ENCODE results near the gene CPT1A. TPM values are rescaled to one million over a fixed set of nuclear protein-coding genes. Genes with fewer than 3 reads are reported as not detected.

The CPT1A gene
- polyA plus RNA-seq, 1 donor (not counting 4 experiments of a cell fraction or from before 2014, with no cell fraction given), result 12.9 TPM

DNA sequence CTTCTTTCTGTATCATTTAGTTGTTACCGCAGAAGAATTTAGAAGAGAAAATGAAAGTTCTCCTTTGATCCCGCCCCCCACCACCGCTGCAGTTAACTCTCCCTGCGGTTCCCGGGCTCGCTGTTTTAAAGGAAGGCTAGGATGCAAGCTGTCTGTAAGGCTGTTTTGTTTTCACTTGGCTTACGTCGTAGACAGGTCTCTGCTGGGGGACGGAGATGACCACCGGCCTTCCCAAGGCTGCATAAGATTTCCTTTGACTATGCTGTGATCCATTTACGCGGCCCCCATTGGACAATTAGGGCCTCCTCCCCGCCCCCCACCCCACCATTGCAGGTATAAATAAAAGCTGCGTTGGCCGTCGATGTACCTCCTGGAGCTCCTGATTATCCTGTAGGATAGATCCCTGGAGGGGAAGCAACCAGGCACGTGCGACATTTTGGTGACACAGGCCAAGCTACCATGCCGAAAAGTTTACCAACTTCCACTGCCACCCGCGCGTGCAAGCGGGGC, 1.4 kb upstream of the CPT1A start:
- Histone ChIP-seq H3K9me3 (ENCODE audit: control insufficient read depth, low read depth, low read length) (no peaks in the 10 kb centered on the region), H3K4me3 (ENCODE audit: control insufficient read depth in 2 of 3, extremely low read depth in 1 of 3, insufficient read depth in 2 of 3, low read depth in 1 of 3, low read length in 3 of 3) (peak overlapping the region in 2 of 3 experiments; percentile 32 to 57), H3K79me2 (ENCODE audit: control insufficient read depth, insufficient read depth, low read length) (no peaks in the 10 kb centered on the region), H3K27me3 (ENCODE audit: control insufficient read depth, extremely low read depth, insufficient read depth, low read length) (peaks cover 8% of the 10 kb centered on the region), H3K9me1 (ENCODE audit: control insufficient read depth, extremely low read depth, insufficient read depth, low read length) (no peaks in the 10 kb centered on the region), H3K4me1 (ENCODE audit: control insufficient read depth, extremely low read depth, insufficient read depth, low read length) (peaks cover 30% of the 10 kb centered on the region), H3K27ac (ENCODE audit: control insufficient read depth, insufficient read depth, low read length) (no peak overlapping the region), H4K20me1 (ENCODE audit: control insufficient read depth, extremely low read depth, insufficient read depth, low read length) (no peaks in the 10 kb centered on the region), H2AFZ (ENCODE audit: control insufficient read depth, low read length) (peak overlapping the region; percentile 27), H3K4me2 (ENCODE audit: control insufficient read depth, extremely low read depth, insufficient read depth, low read depth, low read length) (peak overlapping the region; percentile 80), H3K9ac (ENCODE audit: control insufficient read depth, extremely low read depth, insufficient read depth, low read length) (no peak overlapping the region), H3K36me3 (ENCODE audit: control insufficient read depth in 2 of 2, extremely low read depth in 1 of 2, insufficient read depth in 2 of 2, low read length in 2 of 2) (no peaks in the 10 kb centered on the region)
- FAIRE-seq, result no peak
- no peak for DNase-seq (ENCODE audit: low read depth, low spot score)
- dilution Hi-C loops (cut with MboI; ENCODE audit: extremely low pct_ligation_motif_present, low sequenced_read_pairs), result no loop called here
- no peak for TF ChIP-seq EZH2 (IDR thresholded peaks at IDR 0.05; ENCODE audit: low read length)
- TF ChIP-seq, protein P1, sequence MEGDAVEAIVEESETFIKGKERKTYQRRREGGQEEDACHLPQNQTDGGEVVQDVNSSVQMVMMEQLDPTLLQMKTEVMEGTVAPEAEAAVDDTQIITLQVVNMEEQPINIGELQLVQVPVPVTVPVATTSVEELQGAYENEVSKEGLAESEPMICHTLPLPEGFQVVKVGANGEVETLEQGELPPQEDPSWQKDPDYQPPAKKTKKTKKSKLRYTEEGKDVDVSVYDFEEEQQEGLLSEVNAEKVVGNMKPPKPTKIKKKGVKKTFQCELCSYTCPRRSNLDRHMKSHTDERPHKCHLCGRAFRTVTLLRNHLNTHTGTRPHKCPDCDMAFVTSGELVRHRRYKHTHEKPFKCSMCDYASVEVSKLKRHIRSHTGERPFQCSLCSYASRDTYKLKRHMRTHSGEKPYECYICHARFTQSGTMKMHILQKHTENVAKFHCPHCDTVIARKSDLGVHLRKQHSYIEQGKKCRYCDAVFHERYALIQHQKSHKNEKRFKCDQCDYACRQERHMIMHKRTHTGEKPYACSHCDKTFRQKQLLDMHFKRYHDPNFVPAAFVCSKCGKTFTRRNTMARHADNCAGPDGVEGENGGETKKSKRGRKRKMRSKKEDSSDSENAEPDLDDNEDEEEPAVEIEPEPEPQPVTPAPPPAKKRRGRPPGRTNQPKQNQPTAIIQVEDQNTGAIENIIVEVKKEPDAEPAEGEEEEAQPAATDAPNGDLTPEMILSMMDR (optimal IDR thresholded peaks at IDR 0.05 in 1 of 3, IDR thresholded peaks at IDR 0.05 in 1 of 3, conservative IDR thresholded peaks at IDR 0.05 in 1 of 3; ENCODE audit: extremely low read depth in 1 of 3, insufficient read depth in 2 of 3, low read length in 3 of 3), result no peak

- peak overlapping the region; percentile 80 for H3K4me2 ChIP-seq (ENCODE audit: control insufficient read depth, extremely low read depth, insufficient read depth, low read depth, low read length)
- peaks cover 8% of the 10 kb centered on the region for H3K27me3 ChIP-seq (ENCODE audit: control insufficient read depth, extremely low read depth, insufficient read depth, low read length)
- peak overlapping the region in 2 of 3 experiments; percentile 32 to 57 for H3K4me3 ChIP-seq (ENCODE audit: control insufficient read depth in 2 of 3, extremely low read depth in 1 of 3, insufficient read depth in 2 of 3, low read depth in 1 of 3, low read length in 3 of 3)
- no peaks in the 10 kb centered on the region for H3K36me3 ChIP-seq (ENCODE audit: control insufficient read depth in 2 of 2, extremely low read depth in 1 of 2, insufficient read depth in 2 of 2, low read length in 2 of 2)
- H3K4me1 ChIP-seq (ENCODE audit: control insufficient read depth, extremely low read depth, insufficient read depth, low read length), result peaks cover 35% of the 10 kb centered on the region
- H3K27ac ChIP-seq (ENCODE audit: control insufficient read depth, insufficient read depth, low read length), result no peak overlapping the region
- H3K9me3 ChIP-seq (ENCODE audit: control insufficient read depth, low read depth, low read length), result no peaks in the 10 kb centered on the region
- H3K9ac ChIP-seq (ENCODE audit: control insufficient read depth, extremely low read depth, insufficient read depth, low read length), result no peak overlapping the region
- FAIRE-seq (no peak), DNase-seq (ENCODE audit: low read depth, low spot score) (no peak)
- H3K79me2 ChIP-seq (ENCODE audit: control insufficient read depth, insufficient read depth, low read length), result peaks cover 6% of the 10 kb centered on the region
- TF ChIP-seq EZH2 (IDR thresholded peaks at IDR 0.05; ENCODE audit: low read length), result no peak
- TF ChIP-seq, protein P1 (optimal IDR thresholded peaks at IDR 0.05 in 1 of 3, IDR thresholded peaks at IDR 0.05 in 1 of 3, conservative IDR thresholded peaks at IDR 0.05 in 1 of 3; ENCODE audit: extremely low read depth in 1 of 3, insufficient read depth in 2 of 3, low read length in 3 of 3), result no peak
- no peaks in the 10 kb centered on the region for H3K9me1 ChIP-seq (ENCODE audit: control insufficient read depth, extremely low read depth, insufficient read depth, low read length)
- no peaks in the 10 kb centered on the region for H4K20me1 ChIP-seq (ENCODE audit: control insufficient read depth, extremely low read depth, insufficient read depth, low read length)
- dilution Hi-C loops (cut with MboI; ENCODE audit: extremely low pct_ligation_motif_present, low sequenced_read_pairs), result no loop called here
- H2AFZ ChIP-seq (ENCODE audit: control insufficient read depth, low read length), result no peak overlapping the region
Observed at GRCh38 chr11:68842427-68843051, 823 bp upstream of the CPT1A start.
